Liver (tissue), 9 donors: ENCODE results near the gene LPCAT1. TPM values are rescaled to one million over a fixed set of nuclear protein-coding genes. Genes with fewer than 3 reads are reported as not detected.
"Not testable (repeated sequence)": the region's sequence is repeated elsewhere in the genome, so short reads cannot be mapped to it uniquely, and the experiment has no call there.

Experiments used
- DNase-seq: peaks from one replicate; pipeline ENCODE4 v3.0.0-alpha.2; 2017; ENCODE audit warnings: low spot score
- H3K27ac ChIP-seq, 2 donors: one replicate each; pipeline ENCODE4 v1.7.0; 2013; ENCODE audit warnings: inconsistent platforms in 2 of 2, low read length in 2 of 2, control low read depth in 1 of 2, low read depth in 1 of 2, mild to moderate bottlenecking in 1 of 2
- H3K27me3 ChIP-seq, 4 donors: one replicate each; pipeline versions ENCODE4 v1.6.1 to v1.7.0; 2013; ENCODE audit warnings: low read length in 3 of 4, inconsistent platforms in 1 of 4, mild to moderate bottlenecking in 1 of 4, moderate library complexity in 1 of 4; ENCODE audit not compliant: control insufficient read depth in 4 of 4, insufficient read depth in 4 of 4
- H3K36me3 ChIP-seq, 4 donors: one replicate each; pipeline versions ENCODE4 v1.6.1 to v1.7.0; 2013; ENCODE audit warnings: low read length in 3 of 4, mild to moderate bottlenecking in 3 of 4, low read depth in 1 of 4, moderate library complexity in 1 of 4; ENCODE audit not compliant: control insufficient read depth in 4 of 4, insufficient read depth in 3 of 4
- H3K4me1 ChIP-seq, 4 donors: one replicate each; pipeline versions ENCODE4 v1.6.1 to v1.7.0; 2013; ENCODE audit warnings: low read length in 3 of 4, mild to moderate bottlenecking in 3 of 4, moderate library complexity in 1 of 4; ENCODE audit not compliant: control insufficient read depth in 4 of 4, insufficient read depth in 4 of 4
- H3K4me3 ChIP-seq, 3 donors: one replicate each; pipeline versions ENCODE4 v1.6.1 to v1.7.0; 2013; ENCODE audit warnings: low read length in 3 of 3, control low read depth in 1 of 3, low read depth in 1 of 3, mild to moderate bottlenecking in 1 of 3
- H3K9ac ChIP-seq, 2 donors: one replicate each; pipeline ENCODE4 v1.7.0; 2013; ENCODE audit warnings: low read length in 2 of 2, mild to moderate bottlenecking in 2 of 2, moderate library complexity in 2 of 2, control low read depth in 1 of 2, low read depth in 1 of 2
- H3K9me3 ChIP-seq, 4 donors: one replicate each; pipeline versions ENCODE4 v1.6.1 to v1.7.0; 2013; ENCODE audit warnings: low read length in 3 of 4; ENCODE audit not compliant: control insufficient read depth in 4 of 4
- EGR1 ChIP-seq, 2 donors: IDR thresholded peaks; 2 replicates each; pipeline ENCODE4 v1.6.1; 2016 to 2018; ENCODE audit warnings: antibody characterized with exemption in 2 of 2, low read depth in 2 of 2
- FOXA1 ChIP-seq: IDR thresholded peaks from 2 replicates; pipeline ENCODE4 v1.6.1; 2016; ENCODE audit warnings: antibody characterized with exemption
- FOXA2 ChIP-seq: IDR thresholded peaks from 2 replicates; pipeline ENCODE4 v1.6.1; 2016; ENCODE audit warnings: antibody characterized with exemption
- GABPA ChIP-seq, 2 donors: IDR thresholded peaks in 1 of 2; conservative IDR thresholded peaks in 1 of 2; 2 replicates each; pipeline ENCODE4 v1.6.1; 2016; ENCODE audit warnings: antibody characterized with exemption in 2 of 2, mild to moderate bottlenecking in 1 of 2, moderate library complexity in 1 of 2
- HNF4A ChIP-seq, 2 donors: conservative IDR thresholded peaks; 2 replicates each; pipeline ENCODE4 v1.6.1; 2016; ENCODE audit warnings: antibody characterized with exemption in 2 of 2, mild to moderate bottlenecking in 2 of 2
- HNF4G ChIP-seq: IDR thresholded peaks from 2 replicates; pipeline ENCODE4 v1.6.1; 2016; ENCODE audit warnings: antibody characterized with exemption
- JUND ChIP-seq, 2 donors: IDR thresholded peaks; 2 replicates each; pipeline ENCODE4 v1.6.1; 2016; ENCODE audit warnings: antibody characterized with exemption in 2 of 2
- NR2F2 ChIP-seq: IDR thresholded peaks from 2 replicates; pipeline ENCODE4 v1.6.1; 2016; ENCODE audit warnings: antibody characterized with exemption
- RAD21 ChIP-seq, 2 donors: IDR thresholded peaks; 2 replicates each; pipeline ENCODE4 v1.6.1; 2016; ENCODE audit warnings: antibody characterized with exemption in 2 of 2, mild to moderate bottlenecking in 2 of 2
- RXRA ChIP-seq, 2 donors: IDR thresholded peaks; 2 replicates each; pipeline ENCODE4 v1.6.1; 2017 to 2018; ENCODE audit warnings: antibody characterized with exemption in 2 of 2, mild to moderate bottlenecking in 1 of 2
- SP1 ChIP-seq: IDR thresholded peaks from 2 replicates; pipeline ENCODE4 v1.6.1; 2018; ENCODE audit warnings: antibody characterized with exemption, mild to moderate bottlenecking
- TAF1 ChIP-seq: conservative IDR thresholded peaks from 2 replicates; pipeline ENCODE4 v1.6.1; 2016; ENCODE audit warnings: antibody characterized with exemption, mild to moderate bottlenecking
- YY1 ChIP-seq: IDR thresholded peaks from 2 replicates; pipeline ENCODE4 v1.6.1; 2016; ENCODE audit warnings: antibody characterized with exemption, mild to moderate bottlenecking
- WGBS: extraction: QIAGEN DNeasy Blood & Tissue Kit; methylation state at CpG from one replicate; pipeline ENCODE4 v1.1.7; 2013; 5-methylcytosine and 5-hydroxymethylcytosine counted together
- polyA plus RNA-seq, 2 donors: library from polyadenylated mRNA; stranded (reverse) in 1 of 2; unstranded in 1 of 2; fragments of 200-250 nt in 1 of 2; fragments of >200 nt in 1 of 2; fragmentation: Nextera tagmentation in 1 of 2; extraction: Ambion mirVana in 1 of 2; gene quantifications; one replicate each; pipeline versions ENCODE4 v1.2.1 to v1.2.3, GENCODE V29; 2013 to 2015
- total RNA-seq, 2 donors: library from RNA; depleted of rRNA; stranded (reverse); fragments of >200 nt; gene quantifications; one replicate each; pipeline ENCODE4 v1.2.3, GENCODE V29; 2014
- TF ChIP-seq, protein P1 (sequence below): fragments of 150-350 bp; IDR thresholded peaks from 2 replicates; pipeline ENCODE4 v1.5.1; 2017; ENCODE audit warnings: improper control_type of control experiment, low read depth, low read length; ENCODE audit not compliant: missing input control
- TF ChIP-seq, protein P2 (sequence below): IDR thresholded peaks from 2 replicates; pipeline ENCODE4 v1.6.1; 2016; ENCODE audit warnings: antibody characterized with exemption, mild to moderate bottlenecking
- TF ChIP-seq, protein P3 (sequence below): IDR thresholded peaks from 2 replicates; pipeline ENCODE4 v1.6.1; 2016; ENCODE audit warnings: antibody characterized with exemption
- donor health status: healthy.
- donor health status: healthy.
- donor health status: healthy.
- donor health status: healthy.
- donor health status: healthy.

Gene LPCAT1, protein sequence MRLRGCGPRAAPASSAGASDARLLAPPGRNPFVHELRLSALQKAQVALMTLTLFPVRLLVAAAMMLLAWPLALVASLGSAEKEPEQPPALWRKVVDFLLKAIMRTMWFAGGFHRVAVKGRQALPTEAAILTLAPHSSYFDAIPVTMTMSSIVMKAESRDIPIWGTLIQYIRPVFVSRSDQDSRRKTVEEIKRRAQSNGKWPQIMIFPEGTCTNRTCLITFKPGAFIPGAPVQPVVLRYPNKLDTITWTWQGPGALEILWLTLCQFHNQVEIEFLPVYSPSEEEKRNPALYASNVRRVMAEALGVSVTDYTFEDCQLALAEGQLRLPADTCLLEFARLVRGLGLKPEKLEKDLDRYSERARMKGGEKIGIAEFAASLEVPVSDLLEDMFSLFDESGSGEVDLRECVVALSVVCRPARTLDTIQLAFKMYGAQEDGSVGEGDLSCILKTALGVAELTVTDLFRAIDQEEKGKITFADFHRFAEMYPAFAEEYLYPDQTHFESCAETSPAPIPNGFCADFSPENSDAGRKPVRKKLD
- 10 to 100 TPM; 12.0 to 12.8 TPM for total RNA-seq
- 1 to 10 TPM; 1.5 to 7.7 TPM for polyA plus RNA-seq

DNA sequence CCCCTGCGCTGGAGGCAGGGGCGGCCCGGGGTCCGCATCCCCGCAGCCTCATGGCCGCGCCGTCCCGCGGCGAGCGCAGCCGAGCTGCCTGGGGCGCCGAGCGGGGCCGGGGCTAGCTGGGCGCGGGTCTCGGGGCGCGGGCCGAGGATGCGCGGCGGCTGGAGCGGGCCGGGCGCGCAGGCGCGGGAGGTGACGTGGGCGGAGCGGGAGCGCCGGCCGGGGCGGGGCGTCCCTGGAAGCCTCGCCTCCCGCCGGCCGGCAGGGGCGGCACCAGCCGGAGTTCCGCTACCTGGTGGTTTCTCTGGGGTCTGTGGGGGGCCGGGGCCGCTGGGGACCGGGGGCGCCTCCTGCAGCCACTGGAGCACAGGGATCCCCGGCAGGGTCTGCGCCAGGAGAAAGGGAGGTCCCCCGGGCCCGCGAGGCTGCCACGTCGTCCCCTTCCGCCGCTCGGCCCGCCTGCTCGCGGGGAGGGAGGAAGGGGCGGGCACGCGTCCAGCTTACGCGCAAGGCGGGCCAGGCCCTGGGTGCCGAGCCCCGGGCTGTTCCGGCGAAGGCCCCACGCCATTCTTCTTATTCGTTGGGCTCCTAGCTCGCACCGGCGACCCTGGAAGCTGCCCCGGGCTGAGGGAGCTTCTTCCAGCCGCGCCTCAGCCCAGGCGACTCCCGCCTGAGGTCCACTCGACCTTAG lies at the start of gene LPCAT1:
TSS of gene LPCAT1 (minus strand) at position 168 of the 688 bp plus-strand sequence. CDS start at position 52, 116 bp downstream.
- Histone ChIP-seq H3K36me3 (no peaks in the 10 kb centered on the region), H3K27me3 (no peaks in the 10 kb centered on the region), H3K9me3 (no peaks in the 10 kb centered on the region), H3K4me3 (peak within 1 kb of the TSS; percentile 29 to 98 (median 51)), H3K4me1 (peaks cover 4 to 17% (median 10%) of the 10 kb centered on the region in 4 donors), H3K9ac (peak within 1 kb of the TSS; percentile 12 to 24), H3K27ac (peak within 1 kb of the TSS; percentile 71 to 86)
- 4% methylated on average over 85 of the region's 85 CpGs for WGBS
- TF ChIP-seq, protein P1, sequence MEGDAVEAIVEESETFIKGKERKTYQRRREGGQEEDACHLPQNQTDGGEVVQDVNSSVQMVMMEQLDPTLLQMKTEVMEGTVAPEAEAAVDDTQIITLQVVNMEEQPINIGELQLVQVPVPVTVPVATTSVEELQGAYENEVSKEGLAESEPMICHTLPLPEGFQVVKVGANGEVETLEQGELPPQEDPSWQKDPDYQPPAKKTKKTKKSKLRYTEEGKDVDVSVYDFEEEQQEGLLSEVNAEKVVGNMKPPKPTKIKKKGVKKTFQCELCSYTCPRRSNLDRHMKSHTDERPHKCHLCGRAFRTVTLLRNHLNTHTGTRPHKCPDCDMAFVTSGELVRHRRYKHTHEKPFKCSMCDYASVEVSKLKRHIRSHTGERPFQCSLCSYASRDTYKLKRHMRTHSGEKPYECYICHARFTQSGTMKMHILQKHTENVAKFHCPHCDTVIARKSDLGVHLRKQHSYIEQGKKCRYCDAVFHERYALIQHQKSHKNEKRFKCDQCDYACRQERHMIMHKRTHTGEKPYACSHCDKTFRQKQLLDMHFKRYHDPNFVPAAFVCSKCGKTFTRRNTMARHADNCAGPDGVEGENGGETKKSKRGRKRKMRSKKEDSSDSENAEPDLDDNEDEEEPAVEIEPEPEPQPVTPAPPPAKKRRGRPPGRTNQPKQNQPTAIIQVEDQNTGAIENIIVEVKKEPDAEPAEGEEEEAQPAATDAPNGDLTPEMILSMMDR, result peak; percentile 18
- no peak for TF ChIP-seq TAF1
- peak; percentile 75 for DNase-seq

DNA sequence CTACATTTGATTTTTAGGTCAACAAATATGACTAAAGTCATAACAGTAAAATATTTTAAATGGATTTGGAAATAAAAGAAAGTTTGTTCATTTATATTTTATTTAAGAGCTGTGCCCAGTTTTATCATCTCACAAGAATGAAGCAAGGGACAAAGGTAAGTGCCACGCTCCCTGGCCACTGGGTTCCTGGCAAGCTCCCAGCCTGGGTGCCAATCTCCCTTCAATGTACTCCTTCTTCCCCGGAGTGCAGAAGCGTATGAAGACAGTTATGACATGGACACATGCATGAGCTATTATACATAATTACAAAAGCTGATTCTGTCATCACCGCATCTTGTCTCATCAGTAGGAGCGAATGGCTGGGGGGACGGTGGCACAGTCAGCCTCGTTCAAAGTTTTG lies 48.1 kb upstream of the LPCAT1 start:
- H3K27me3 ChIP-seq, H3K9me3 ChIP-seq, DNase-seq, H3K27ac ChIP-seq, H3K36me3 ChIP-seq, H3K4me3 ChIP-seq, H3K9ac ChIP-seq: not testable (repeated sequence)
- H3K4me1 ChIP-seq, result peaks cover 4 to 24% (median 13%) of the 10 kb centered on the region in 4 donors
- WGBS, result 69% methylated on average over 7 of the region's 7 CpGs
- TF ChIP-seq HNF4A (conservative IDR thresholded peaks at IDR 0.05), result peak in 1 of 2 donors; percentile 55

DNA sequence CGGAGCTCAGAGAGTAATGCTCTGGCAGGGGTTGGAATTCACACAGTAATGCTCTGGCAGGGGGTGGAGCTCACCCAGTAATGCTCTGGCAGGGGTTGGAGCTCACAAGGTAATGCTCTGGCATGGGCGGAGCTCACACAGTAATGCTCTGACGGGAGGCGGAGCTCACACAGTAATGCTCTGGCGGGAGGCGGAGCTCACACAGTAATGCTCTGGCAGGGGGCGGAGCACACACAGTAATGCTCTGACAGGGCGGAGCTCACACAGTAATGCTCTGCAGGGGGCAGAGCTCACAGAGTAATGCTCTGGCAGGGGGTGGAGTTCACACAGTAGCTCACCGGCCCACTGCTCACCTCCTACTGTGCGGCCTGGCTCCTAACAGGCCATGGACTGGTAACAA lies 47.2 kb upstream of the LPCAT1 start:
- Histone ChIP-seq H3K27me3 (no peaks in the 10 kb centered on the region), H3K4me1 (peaks cover 4 to 24% (median 13%) of the 10 kb centered on the region in 4 donors), H3K9me3 (no peaks in the 10 kb centered on the region), H3K9ac (no peak overlapping the region), H3K27ac (peak overlapping the region in 1 of 2 donors; percentile 46), H3K4me3 (no peak overlapping the region), H3K36me3 (peaks cover 0 to 2% (median 0%) of the 10 kb centered on the region in 4 donors)
- 97% methylated on average over 10 of the region's 10 CpGs for WGBS
- DNase-seq, result no peak
- TF ChIP-seq NR2F2, result no peak
- no peak for TF ChIP-seq SP1
- TF ChIP-seq YY1, result no peak
- TF ChIP-seq EGR1 (IDR thresholded peaks at IDR 0.05; ENCODE audit: low read depth in 2 of 2), result no peak
- no peak for TF ChIP-seq GABPA (IDR thresholded peaks at IDR 0.05 in 1 of 2, conservative IDR thresholded peaks at IDR 0.05 in 1 of 2)
- no peak for TF ChIP-seq RAD21 (IDR thresholded peaks at IDR 0.05)
- no peak for TF ChIP-seq FOXA1
- TF ChIP-seq, protein P2, sequence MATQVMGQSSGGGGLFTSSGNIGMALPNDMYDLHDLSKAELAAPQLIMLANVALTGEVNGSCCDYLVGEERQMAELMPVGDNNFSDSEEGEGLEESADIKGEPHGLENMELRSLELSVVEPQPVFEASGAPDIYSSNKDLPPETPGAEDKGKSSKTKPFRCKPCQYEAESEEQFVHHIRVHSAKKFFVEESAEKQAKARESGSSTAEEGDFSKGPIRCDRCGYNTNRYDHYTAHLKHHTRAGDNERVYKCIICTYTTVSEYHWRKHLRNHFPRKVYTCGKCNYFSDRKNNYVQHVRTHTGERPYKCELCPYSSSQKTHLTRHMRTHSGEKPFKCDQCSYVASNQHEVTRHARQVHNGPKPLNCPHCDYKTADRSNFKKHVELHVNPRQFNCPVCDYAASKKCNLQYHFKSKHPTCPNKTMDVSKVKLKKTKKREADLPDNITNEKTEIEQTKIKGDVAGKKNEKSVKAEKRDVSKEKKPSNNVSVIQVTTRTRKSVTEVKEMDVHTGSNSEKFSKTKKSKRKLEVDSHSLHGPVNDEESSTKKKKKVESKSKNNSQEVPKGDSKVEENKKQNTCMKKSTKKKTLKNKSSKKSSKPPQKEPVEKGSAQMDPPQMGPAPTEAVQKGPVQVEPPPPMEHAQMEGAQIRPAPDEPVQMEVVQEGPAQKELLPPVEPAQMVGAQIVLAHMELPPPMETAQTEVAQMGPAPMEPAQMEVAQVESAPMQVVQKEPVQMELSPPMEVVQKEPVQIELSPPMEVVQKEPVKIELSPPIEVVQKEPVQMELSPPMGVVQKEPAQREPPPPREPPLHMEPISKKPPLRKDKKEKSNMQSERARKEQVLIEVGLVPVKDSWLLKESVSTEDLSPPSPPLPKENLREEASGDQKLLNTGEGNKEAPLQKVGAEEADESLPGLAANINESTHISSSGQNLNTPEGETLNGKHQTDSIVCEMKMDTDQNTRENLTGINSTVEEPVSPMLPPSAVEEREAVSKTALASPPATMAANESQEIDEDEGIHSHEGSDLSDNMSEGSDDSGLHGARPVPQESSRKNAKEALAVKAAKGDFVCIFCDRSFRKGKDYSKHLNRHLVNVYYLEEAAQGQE, result no peak
- no peak for TF ChIP-seq JUND (IDR thresholded peaks at IDR 0.05)
- TF ChIP-seq RXRA (IDR thresholded peaks at IDR 0.05), result no peak
- TF ChIP-seq, protein P1, result no peak
- TF ChIP-seq, protein P3, sequence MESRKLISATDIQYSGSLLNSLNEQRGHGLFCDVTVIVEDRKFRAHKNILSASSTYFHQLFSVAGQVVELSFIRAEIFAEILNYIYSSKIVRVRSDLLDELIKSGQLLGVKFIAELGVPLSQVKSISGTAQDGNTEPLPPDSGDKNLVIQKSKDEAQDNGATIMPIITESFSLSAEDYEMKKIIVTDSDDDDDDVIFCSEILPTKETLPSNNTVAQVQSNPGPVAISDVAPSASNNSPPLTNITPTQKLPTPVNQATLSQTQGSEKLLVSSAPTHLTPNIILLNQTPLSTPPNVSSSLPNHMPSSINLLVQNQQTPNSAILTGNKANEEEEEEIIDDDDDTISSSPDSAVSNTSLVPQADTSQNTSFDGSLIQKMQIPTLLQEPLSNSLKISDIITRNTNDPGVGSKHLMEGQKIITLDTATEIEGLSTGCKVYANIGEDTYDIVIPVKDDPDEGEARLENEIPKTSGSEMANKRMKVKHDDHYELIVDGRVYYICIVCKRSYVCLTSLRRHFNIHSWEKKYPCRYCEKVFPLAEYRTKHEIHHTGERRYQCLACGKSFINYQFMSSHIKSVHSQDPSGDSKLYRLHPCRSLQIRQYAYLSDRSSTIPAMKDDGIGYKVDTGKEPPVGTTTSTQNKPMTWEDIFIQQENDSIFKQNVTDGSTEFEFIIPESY, result no peak
- TF ChIP-seq FOXA2, result no peak
- TF ChIP-seq HNF4G, result no peak
- no peak for TF ChIP-seq TAF1
